GM12874 (cell line): ENCODE data around the gene TMEM198.

Experiments used
- TF ChIP-seq, protein P1 (sequence below): IDR thresholded peaks from 2 replicates; pipeline ENCODE4 v1.5.1; 2011; ENCODE audit warnings: low read depth, mild to moderate bottlenecking, control low read depth, low read length, moderate library complexity; ENCODE audit not compliant: insufficient read depth

TMEM198 gene

DNA sequence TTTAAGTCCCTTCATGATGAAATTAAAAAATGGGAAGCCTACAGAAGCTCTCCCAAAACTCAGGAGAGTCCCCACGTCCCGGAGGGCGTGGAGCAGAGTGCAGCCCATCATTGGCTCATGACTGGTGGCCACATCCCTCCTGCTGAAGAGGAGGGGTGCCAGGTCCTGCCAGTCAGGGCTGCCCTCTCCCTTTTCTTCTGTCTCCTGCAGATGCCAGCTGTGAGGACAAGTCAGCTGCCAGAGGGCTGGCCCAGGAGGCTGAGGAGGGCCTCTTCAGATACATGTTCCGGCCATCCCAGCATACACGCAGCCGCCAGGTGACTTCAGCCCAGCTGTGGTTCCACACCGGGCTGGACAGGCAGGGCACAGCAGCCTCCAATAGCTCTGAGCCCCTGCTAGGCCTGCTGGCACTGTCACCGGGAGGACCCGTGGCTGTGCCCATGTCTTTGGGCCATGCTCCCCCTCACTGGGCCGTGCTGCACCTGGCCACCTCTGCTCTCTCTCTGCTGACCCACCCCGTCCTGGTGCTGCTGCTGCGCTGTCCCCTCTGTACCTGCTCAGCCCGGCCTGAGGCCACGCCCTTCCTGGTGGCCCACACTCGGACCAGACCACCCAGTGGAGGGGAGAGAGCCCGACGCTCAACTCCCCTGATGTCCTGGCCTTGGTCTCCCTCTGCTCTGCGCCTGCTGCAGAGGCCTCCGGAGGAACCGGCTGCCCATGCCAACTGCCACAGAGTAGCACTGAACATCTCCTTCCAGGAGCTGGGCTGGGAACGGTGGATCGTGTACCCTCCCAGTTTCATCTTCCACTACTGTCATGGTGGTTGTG lies 30.9 kb downstream of the TMEM198 start:
- TF ChIP-seq, protein P1, sequence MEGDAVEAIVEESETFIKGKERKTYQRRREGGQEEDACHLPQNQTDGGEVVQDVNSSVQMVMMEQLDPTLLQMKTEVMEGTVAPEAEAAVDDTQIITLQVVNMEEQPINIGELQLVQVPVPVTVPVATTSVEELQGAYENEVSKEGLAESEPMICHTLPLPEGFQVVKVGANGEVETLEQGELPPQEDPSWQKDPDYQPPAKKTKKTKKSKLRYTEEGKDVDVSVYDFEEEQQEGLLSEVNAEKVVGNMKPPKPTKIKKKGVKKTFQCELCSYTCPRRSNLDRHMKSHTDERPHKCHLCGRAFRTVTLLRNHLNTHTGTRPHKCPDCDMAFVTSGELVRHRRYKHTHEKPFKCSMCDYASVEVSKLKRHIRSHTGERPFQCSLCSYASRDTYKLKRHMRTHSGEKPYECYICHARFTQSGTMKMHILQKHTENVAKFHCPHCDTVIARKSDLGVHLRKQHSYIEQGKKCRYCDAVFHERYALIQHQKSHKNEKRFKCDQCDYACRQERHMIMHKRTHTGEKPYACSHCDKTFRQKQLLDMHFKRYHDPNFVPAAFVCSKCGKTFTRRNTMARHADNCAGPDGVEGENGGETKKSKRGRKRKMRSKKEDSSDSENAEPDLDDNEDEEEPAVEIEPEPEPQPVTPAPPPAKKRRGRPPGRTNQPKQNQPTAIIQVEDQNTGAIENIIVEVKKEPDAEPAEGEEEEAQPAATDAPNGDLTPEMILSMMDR = no peak

DNA sequence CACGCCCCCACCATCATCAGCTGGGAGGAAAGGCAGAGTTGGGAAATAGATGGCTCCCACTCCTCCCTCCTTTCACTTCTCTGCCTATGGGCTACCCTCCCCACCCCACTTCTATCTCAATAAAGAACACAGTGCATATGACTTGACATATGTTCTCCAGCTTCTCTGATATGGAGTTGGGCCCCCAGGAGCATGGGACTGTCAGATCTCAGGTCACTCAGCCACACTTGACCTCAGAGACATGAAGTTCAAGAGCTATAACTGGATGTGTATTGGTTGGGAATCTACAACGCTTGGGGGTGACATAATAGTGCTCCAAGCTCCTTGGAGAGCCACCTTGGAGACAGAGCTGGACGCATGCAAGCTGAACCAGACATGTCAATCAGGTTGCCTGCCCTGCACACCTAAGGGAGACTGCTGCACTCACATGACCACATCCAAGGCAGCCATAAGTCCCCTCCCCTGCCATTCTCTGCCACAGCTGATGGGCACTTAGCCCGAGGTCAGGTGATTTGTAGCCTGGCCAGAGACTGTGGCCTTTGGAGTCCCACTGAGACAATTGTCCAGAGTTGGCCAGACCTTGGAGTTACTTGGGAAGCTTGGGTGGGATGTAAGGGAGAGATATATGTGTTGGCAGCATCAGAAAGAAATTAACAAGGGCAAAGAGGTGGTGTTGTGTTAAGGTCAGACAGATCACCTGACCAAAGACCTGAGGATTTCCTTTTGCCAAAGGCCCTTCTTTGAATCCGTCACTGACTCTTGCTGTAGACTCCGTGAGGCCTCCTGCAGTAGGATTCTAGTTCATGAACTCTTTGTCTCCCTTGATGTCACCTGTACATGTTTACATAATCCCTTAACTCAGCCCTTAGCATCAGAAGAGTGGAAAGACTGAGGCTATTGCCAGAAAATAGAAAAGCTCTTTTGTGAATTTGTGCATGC lies 32.0 kb downstream of the TMEM198 start:
- TF ChIP-seq, protein P1 = no peak

DNA sequence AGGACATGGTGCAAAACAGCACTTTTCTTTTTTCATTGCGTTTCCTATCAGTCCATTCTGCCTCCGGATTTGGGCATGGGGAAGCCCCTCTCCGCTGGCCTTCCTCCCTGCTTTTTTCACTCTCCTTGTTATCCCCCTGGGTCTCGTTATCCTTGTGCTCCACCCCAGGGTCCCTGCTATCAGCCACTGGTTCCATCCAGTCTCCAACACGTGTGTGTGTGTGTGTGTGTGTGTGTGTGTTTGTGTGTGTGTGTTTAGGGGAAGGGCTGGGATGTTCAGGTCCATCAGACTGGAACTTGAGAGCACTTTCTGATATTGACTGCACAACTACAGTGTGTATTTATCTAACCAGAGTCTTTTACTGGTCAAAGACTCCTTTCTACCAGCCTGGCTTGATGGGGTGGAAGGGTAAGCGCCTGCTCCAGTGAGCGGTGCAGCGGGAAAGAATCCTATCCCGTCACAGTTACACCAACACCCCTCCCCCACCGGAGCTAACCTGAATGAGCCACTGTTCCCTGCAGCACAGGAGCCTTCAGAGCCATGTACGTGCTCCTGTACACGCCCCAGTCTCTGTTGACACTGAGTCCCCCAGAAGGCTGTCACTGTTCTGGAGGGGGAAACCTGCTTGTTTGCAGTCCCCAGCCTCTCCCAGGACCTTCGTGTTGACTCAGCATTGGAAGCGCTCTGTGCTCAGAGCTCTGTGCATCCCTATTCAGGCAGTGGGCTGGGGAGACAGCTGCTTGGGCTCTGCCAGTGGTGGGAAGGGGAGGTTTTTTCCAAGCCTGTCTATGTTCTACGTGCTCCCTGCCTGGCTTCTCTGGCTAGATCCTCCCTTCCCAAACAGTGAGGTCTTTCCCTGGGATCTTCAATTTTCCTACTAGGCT lies 32.9 kb downstream of the TMEM198 start:
- TF ChIP-seq, protein P1 = no peak

DNA sequence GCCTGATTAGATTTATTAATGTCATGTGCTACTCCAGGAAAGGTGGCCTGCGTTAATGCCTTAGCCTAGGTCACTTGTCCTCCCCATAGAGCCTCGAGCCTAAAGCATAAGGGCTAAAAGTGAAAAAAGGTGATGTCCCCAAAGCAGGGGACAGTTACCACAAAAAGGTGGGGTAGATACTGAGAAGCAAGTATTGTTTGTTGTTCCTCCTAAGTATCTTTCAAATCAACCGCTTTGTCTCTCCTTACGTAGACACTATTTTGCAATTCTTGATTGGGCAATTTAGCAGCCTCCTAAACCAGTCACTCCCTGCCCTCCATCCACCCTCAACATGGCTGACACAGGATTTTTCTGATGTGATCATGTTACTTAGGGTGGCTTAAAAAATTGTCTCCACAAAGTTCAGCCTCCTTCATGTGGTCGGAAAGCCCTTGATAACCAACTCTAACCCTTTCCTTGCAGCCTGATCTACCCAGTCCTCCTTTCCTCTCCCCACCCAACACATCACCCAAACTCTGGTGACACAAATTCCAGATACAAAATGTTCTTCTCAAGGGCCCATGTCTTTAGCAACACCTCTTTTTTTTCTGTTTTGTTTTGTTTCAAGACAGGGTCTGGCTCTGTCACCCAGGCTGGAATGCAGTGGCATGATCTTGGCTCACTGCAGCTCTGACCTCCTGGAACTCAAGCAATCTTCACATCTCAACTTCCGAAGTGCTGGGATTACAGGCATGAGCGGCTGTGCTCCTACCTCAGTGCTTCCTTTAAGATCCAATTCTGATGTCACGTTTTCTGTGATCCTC lies 35.2 kb downstream of the TMEM198 start:
- TF ChIP-seq, protein P1 = no peak

DNA sequence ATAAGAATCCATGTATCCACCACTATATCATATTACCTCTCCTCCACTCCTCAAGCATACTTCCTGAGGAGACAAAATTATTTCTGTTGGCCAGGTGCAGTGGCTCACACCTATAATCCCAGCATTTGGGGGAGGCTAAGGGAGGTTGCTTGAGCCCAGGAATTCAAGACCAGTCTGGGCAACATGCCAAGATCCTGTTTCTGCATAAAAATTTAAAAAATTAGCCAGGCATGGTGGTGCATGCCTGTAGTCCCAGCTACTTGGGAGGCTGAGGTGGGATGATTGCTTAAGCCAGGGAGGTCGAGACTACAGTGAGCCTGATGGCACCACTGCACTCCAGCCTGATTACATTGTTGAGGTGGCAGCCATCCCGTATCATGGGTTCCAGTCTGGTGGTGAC lies 37.5 kb downstream of the TMEM198 start:
- TF ChIP-seq, protein P1 = no peak

DNA sequence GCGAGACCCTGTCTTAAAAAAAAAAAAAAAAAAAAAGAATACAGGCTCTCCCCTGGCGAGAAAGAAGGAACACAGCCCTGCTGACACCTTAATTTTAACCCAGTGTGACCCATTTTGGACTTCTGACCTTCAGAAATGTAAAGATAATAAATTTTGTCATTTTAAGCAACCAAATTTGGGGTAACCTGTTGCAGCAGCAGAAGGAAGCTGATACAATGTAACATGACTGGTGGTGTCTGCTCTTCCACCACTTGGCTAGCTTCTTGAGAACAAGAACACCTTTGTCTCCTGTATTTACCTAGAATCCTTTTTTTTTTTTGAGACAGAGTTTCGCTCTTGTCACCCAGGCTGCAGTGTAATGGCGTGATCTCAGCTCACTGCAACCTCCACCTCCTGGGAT lies 47.3 kb downstream of the TMEM198 start:
- TF ChIP-seq, protein P1 = no peak
